Loucy (cell line): ENCODE measurements around the gene SSUH2.

Source experiments
- CTCF ChIP-seq: fragments of 200-600 bp; sonication (generic); conservative IDR thresholded peaks from 2 replicates; pipeline ENCODE4 v1.5.1; 2014; ENCODE audit warnings: mild to moderate bottlenecking, antibody characterized with exemption, low read length
- EZH2phosphoT487 ChIP-seq: fragments of 200-600 bp; IDR thresholded peaks from 2 replicates; pipeline ENCODE4 v1.6.1; 2018; ENCODE audit warnings: antibody characterized with exemption, mild to moderate bottlenecking, moderate library complexity, borderline replicate concordance

GRCh38 chr3:8606701-8607231 is 37.8 kb downstream of the SSUH2 start:
- TF ChIP-seq CTCF (no peak), EZH2phosphoT487 (no peak)
